SU-DHL-6 (cell line): ENCODE results near the gene RIMS4.

Experiments used
- EZH2phosphoT487 ChIP-seq: fragments of 200-600 bp; sonication (generic), shearing (Covaris generic); conservative IDR thresholded peaks from 2 replicates; pipeline ENCODE4 v1.6.1; 2018; ENCODE audit warnings: mild to moderate bottlenecking, antibody characterized with exemption, low read length, moderate library complexity, mixed read lengths
- TF ChIP-seq, protein P1 (sequence below): fragments of 200-600 bp; sonication (generic); IDR thresholded peaks from one replicate; pipeline ENCODE4 v1.5.1; 2017; ENCODE audit warnings: antibody characterized with exemption, mild to moderate bottlenecking, low read length, moderate library complexity; ENCODE audit not compliant: insufficient read depth, poor library complexity, severe bottlenecking

DNA sequence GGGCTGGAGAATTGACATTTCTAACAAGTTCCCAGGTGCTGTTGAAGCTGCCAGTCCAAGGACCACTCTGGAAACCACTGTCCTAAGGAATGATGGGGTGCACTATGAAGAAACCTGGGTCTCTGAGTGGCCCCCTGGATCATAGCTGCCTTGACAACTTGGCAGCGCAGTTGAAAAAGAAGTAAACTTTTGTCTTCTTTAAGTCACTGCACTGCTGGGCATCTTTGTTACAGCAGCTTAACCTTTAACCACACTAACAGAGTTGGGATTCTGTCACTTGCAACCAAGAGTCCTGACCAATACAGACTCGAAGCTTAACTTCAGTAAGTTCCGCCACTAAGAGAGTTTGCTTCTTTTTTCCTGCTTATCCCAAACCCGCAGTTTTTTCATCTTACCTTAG is 73.2 kb downstream of the RIMS4 start:
- TF ChIP-seq, protein P1, sequence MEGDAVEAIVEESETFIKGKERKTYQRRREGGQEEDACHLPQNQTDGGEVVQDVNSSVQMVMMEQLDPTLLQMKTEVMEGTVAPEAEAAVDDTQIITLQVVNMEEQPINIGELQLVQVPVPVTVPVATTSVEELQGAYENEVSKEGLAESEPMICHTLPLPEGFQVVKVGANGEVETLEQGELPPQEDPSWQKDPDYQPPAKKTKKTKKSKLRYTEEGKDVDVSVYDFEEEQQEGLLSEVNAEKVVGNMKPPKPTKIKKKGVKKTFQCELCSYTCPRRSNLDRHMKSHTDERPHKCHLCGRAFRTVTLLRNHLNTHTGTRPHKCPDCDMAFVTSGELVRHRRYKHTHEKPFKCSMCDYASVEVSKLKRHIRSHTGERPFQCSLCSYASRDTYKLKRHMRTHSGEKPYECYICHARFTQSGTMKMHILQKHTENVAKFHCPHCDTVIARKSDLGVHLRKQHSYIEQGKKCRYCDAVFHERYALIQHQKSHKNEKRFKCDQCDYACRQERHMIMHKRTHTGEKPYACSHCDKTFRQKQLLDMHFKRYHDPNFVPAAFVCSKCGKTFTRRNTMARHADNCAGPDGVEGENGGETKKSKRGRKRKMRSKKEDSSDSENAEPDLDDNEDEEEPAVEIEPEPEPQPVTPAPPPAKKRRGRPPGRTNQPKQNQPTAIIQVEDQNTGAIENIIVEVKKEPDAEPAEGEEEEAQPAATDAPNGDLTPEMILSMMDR: no peak
- no peak for TF ChIP-seq EZH2phosphoT487
